ENCODE data around the gene ADAMTS7.

- TF ChIP-seq CTCF (conservative IDR thresholded peaks at IDR 0.05; ENCODE audit: low read depth, low read length) (no peak), BHLHE40 (IDR thresholded peaks at IDR 0.05; ENCODE audit: low read depth, low read length) (no peak), NFE2L2 (IDR thresholded peaks at IDR 0.05; ENCODE audit: low read depth, low read length) (no peak), RFX5 (IDR thresholded peaks at IDR 0.05; ENCODE audit: low read depth, low read length) (no peak), POLR2A (IDR thresholded peaks at IDR 0.05; ENCODE audit: low read depth, low read length) (no peak), USF2 (IDR thresholded peaks at IDR 0.05; ENCODE audit: low read depth, low read length) (no peak), MAZ (IDR thresholded peaks at IDR 0.05; ENCODE audit: borderline replicate concordance, low read depth, low read length) (no peak), CHD1 (IDR thresholded peaks at IDR 0.05; ENCODE audit: low read depth, low read length) (no peak), FOS (IDR thresholded peaks at IDR 0.05; ENCODE audit: low read depth, low read length) (no peak), RAD21 (IDR thresholded peaks at IDR 0.05; ENCODE audit: low read length) (no peak), SMC3 (IDR thresholded peaks at IDR 0.05; ENCODE audit: low read depth, low read length) (no peak)
Observed at GRCh38 chr15:78718837-78719236, 92.4 kb downstream of the ADAMTS7 start.

Measured in IMR-90 (cell line).